ENCODE measurements around the gene SLC27A3.

SLC27A3 gene

GRCh38 chr1:153793261-153793972 is 18.2 kb downstream of the SLC27A3 start:
- Histone ChIP-seq H3K79me1 (ENCODE audit: low read depth, low read length) (no peaks in the 10 kb centered on the region), H3K36me3 (replicated peaks in 1 of 2; ENCODE audit: control insufficient read depth in 2 of 2, insufficient read depth in 2 of 2, low read length in 2 of 2) (peaks cover 0 to 21% of the 10 kb centered on the region in 2 donors), H3K4me3 (ENCODE audit: low read length in 2 of 2) (peak overlapping the region; percentile 35 to 48), H2BK5ac (ENCODE audit: low read length) (peak overlapping the region; percentile 78), H3K23ac (ENCODE audit: low read depth, low read length, poor library complexity) (no peak overlapping the region), H3K27me3 (ENCODE audit: control insufficient read depth in 3 of 3, insufficient read depth in 3 of 3, low read depth in 1 of 3, low read length in 3 of 3) (peaks cover 0 to 5% (median 0%) of the 10 kb centered on the region in 3 experiments), H2BK12ac (ENCODE audit: low read length) (no peak overlapping the region), H3K4me2 (ENCODE audit: insufficient read depth, low read length, poor library complexity, severe bottlenecking) (peak overlapping the region; percentile 37), H2AK5ac (ENCODE audit: low read depth, low read length) (peak overlapping the region; percentile 98), H2BK15ac (ENCODE audit: low read length) (peak overlapping the region; percentile 91), H3K14ac (ENCODE audit: low read length) (no peak overlapping the region), H3K9me3 (replicated peaks in 1 of 2; ENCODE audit: control insufficient read depth in 2 of 2, insufficient read depth in 1 of 2, low read depth in 1 of 2, low read length in 2 of 2) (peaks cover 0 to 3% of the 10 kb centered on the region in 2 donors), H3K4ac (ENCODE audit: low read length) (peak overlapping the region; percentile 14), H3K4me1 (ENCODE audit: control insufficient read depth in 2 of 2, insufficient read depth in 1 of 2, low read depth in 1 of 2, low read length in 2 of 2) (peaks cover 36 to 48% of the 10 kb centered on the region in 2 donors), H2AFZ (ENCODE audit: low read length) (peak overlapping the region; percentile 43), H3K9ac (ENCODE audit: low read depth, low read length, poor library complexity) (no peak overlapping the region), H4K91ac (ENCODE audit: low read depth, low read length, poor library complexity) (no peak overlapping the region), H2BK120ac (ENCODE audit: low read depth, low read length) (peak overlapping the region; percentile 74), H3K18ac (ENCODE audit: low read length) (peak overlapping the region; percentile 95), H3K27ac (replicated peaks; ENCODE audit: low read length) (no peak overlapping the region), H4K8ac (ENCODE audit: low read depth, low read length) (no peak overlapping the region)
- no CpG with 5 or more reads among the region's 9 CpGs for WGBS, 2 donors (ENCODE audit: extremely low coverage in 2 of 2, insufficient read length in 2 of 2, insufficient replicate concordance in 1 of 2)
- DNase-seq (ENCODE audit: low spot score): peak; percentile 58

GRCh38 chr1:153793973-153794615 is 18.9 kb downstream of the SLC27A3 start:
- peak overlapping the region; percentile 74 for H2BK120ac ChIP-seq (ENCODE audit: low read depth, low read length)
- peak overlapping the region; percentile 59 for H3K14ac ChIP-seq (ENCODE audit: low read length)
- H3K27me3 ChIP-seq (ENCODE audit: control insufficient read depth in 3 of 3, insufficient read depth in 3 of 3, low read depth in 1 of 3, low read length in 3 of 3): peaks cover 0 to 5% (median 0%) of the 10 kb centered on the region in 3 experiments
- H3K18ac ChIP-seq (ENCODE audit: low read length): peak overlapping the region; percentile 95
- peak overlapping the region; percentile 78 for H2BK5ac ChIP-seq (ENCODE audit: low read length)
- peak overlapping the region; percentile 37 for H3K23ac ChIP-seq (ENCODE audit: low read depth, low read length, poor library complexity)
- peak overlapping the region; percentile 52 for H4K8ac ChIP-seq (ENCODE audit: low read depth, low read length)
- peak overlapping the region; percentile 14 for H3K4ac ChIP-seq (ENCODE audit: low read length)
- peaks cover 0 to 3% of the 10 kb centered on the region in 2 donors for H3K9me3 ChIP-seq (replicated peaks in 1 of 2; ENCODE audit: control insufficient read depth in 2 of 2, insufficient read depth in 1 of 2, low read depth in 1 of 2, low read length in 2 of 2)
- peak overlapping the region; percentile 67 for H2BK12ac ChIP-seq (ENCODE audit: low read length)
- no peak for DNase-seq (ENCODE audit: low spot score)
- peak overlapping the region; percentile 98 for H2AK5ac ChIP-seq (ENCODE audit: low read depth, low read length)
- peak overlapping the region; percentile 68 for H4K91ac ChIP-seq (ENCODE audit: low read depth, low read length, poor library complexity)
- peak overlapping the region; percentile 35 to 48 for H3K4me3 ChIP-seq (ENCODE audit: low read length in 2 of 2)
- H3K27ac ChIP-seq (replicated peaks; ENCODE audit: low read length): no peak overlapping the region
- peak overlapping the region; percentile 91 for H2BK15ac ChIP-seq (ENCODE audit: low read length)
- WGBS, 2 donors (ENCODE audit: extremely low coverage in 2 of 2, insufficient read length in 2 of 2, insufficient replicate concordance in 1 of 2): no CpG with 5 or more reads among the region's 12 CpGs
- no peak overlapping the region for H2AFZ ChIP-seq (ENCODE audit: low read length)
- peaks cover 0 to 28% of the 10 kb centered on the region in 2 donors for H3K36me3 ChIP-seq (replicated peaks in 1 of 2; ENCODE audit: control insufficient read depth in 2 of 2, insufficient read depth in 2 of 2, low read length in 2 of 2)
- peaks cover 36 to 48% of the 10 kb centered on the region in 2 donors for H3K4me1 ChIP-seq (ENCODE audit: control insufficient read depth in 2 of 2, insufficient read depth in 1 of 2, low read depth in 1 of 2, low read length in 2 of 2)
- H3K4me2 ChIP-seq (ENCODE audit: insufficient read depth, low read length, poor library complexity, severe bottlenecking): peak overlapping the region; percentile 37
- H3K9ac ChIP-seq (ENCODE audit: low read depth, low read length, poor library complexity): no peak overlapping the region
- H3K79me1 ChIP-seq (ENCODE audit: low read depth, low read length): no peaks in the 10 kb centered on the region

- H3K14ac ChIP-seq (ENCODE audit: low read length): peak overlapping the region; percentile 100
- peak overlapping the region; percentile 100 for H2AK5ac ChIP-seq (ENCODE audit: low read depth, low read length)
- H3K27me3 ChIP-seq (ENCODE audit: control insufficient read depth in 3 of 3, insufficient read depth in 3 of 3, low read depth in 1 of 3, low read length in 3 of 3): peaks cover 0 to 5% (median 0%) of the 10 kb centered on the region in 3 experiments
- peak overlapping the region; percentile 82 for H3K9ac ChIP-seq (ENCODE audit: low read depth, low read length, poor library complexity)
- peak overlapping the region; percentile 74 for H2BK120ac ChIP-seq (ENCODE audit: low read depth, low read length)
- H4K91ac ChIP-seq (ENCODE audit: low read depth, low read length, poor library complexity): peak overlapping the region; percentile 85
- peak overlapping the region; percentile 99 for H2BK15ac ChIP-seq (ENCODE audit: low read length)
- H3K4ac ChIP-seq (ENCODE audit: low read length): peak overlapping the region; percentile 94
- WGBS, 2 donors (ENCODE audit: extremely low coverage in 2 of 2, insufficient read length in 2 of 2, insufficient replicate concordance in 1 of 2): no CpG with 5 or more reads among the region's 14 CpGs
- H3K18ac ChIP-seq (ENCODE audit: low read length): peak overlapping the region; percentile 98
- H4K8ac ChIP-seq (ENCODE audit: low read depth, low read length): no peak overlapping the region
- H3K4me2 ChIP-seq (ENCODE audit: insufficient read depth, low read length, poor library complexity, severe bottlenecking): peak overlapping the region; percentile 36
- peak overlapping the region; percentile 99 for H2BK12ac ChIP-seq (ENCODE audit: low read length)
- peak overlapping the region; percentile 23 for H3K27ac ChIP-seq (replicated peaks; ENCODE audit: low read length)
- peak overlapping the region; percentile 14 for H2AFZ ChIP-seq (ENCODE audit: low read length)
- peaks cover 1 to 35% of the 10 kb centered on the region in 2 donors for H3K36me3 ChIP-seq (replicated peaks in 1 of 2; ENCODE audit: control insufficient read depth in 2 of 2, insufficient read depth in 2 of 2, low read length in 2 of 2)
- peak overlapping the region; percentile 94 for H3K23ac ChIP-seq (ENCODE audit: low read depth, low read length, poor library complexity)
- peak; percentile 86 for DNase-seq (ENCODE audit: low spot score)
- H3K79me1 ChIP-seq (ENCODE audit: low read depth, low read length): no peaks in the 10 kb centered on the region
- peaks cover 0 to 3% of the 10 kb centered on the region in 2 donors for H3K9me3 ChIP-seq (replicated peaks in 1 of 2; ENCODE audit: control insufficient read depth in 2 of 2, insufficient read depth in 1 of 2, low read depth in 1 of 2, low read length in 2 of 2)
- peaks cover 36 to 48% of the 10 kb centered on the region in 2 donors for H3K4me1 ChIP-seq (ENCODE audit: control insufficient read depth in 2 of 2, insufficient read depth in 1 of 2, low read depth in 1 of 2, low read length in 2 of 2)
- H2BK5ac ChIP-seq (ENCODE audit: low read length): peak overlapping the region; percentile 78
- H3K4me3 ChIP-seq (ENCODE audit: low read length in 2 of 2): peak overlapping the region; percentile 48 to 67
Measured at GRCh38 chr1:153794624-153795329, 19.6 kb downstream of the SLC27A3 start.
